Lower leg skin (tissue), 4 donors: ENCODE data around the gene ERC2. TPM values are rescaled to one million over a fixed set of nuclear protein-coding genes. Genes with fewer than 3 reads are reported as not detected.

Experiments used
- DNase-seq, 2 donors: peaks; one replicate each; pipeline ENCODE4 v3.0.0-alpha.2; 2019; ENCODE audit warnings: low spot score in 2 of 2
- H3K4me3 ChIP-seq: fragments of 200-600 bp; sonication (generic); 2 replicates; pipeline ENCODE4 v1.5.1; 2017; ENCODE audit warnings: mild to moderate bottlenecking, low read depth; ENCODE audit not compliant: poor library complexity, severe bottlenecking
- POLR2A ChIP-seq, 2 donors: fragments of 450-650 bp; IDR thresholded peaks; one replicate each; pipeline ENCODE4 v1.6.1; 2016 to 2017; ENCODE audit warnings: antibody characterized with exemption in 2 of 2, mild to moderate bottlenecking in 1 of 2, moderate library complexity in 1 of 2
- WGBS, 2 donors: methylation state at CpG; one replicate each; pipeline ENCODE4 v1.1.5; 2018; 5-methylcytosine and 5-hydroxymethylcytosine counted together
- intact Hi-C: fragments of 100-400 bp; cut with DNase I; formaldehyde crosslinking; loops from one replicate; pipeline ENCODE4 v1.15.0; 2023; ENCODE audit warnings: low total_unique reads
- total RNA-seq, 4 donors: library from RNA; depleted of rRNA; stranded (reverse); fragments of >200 nt; gene quantifications; one replicate each; pipeline ENCODE4 v1.1.0, GENCODE V29; 2016
- TF ChIP-seq, protein P1 (sequence below), 3 donors: fragments of 450-650 bp; IDR thresholded peaks; one replicate each; pipeline ENCODE4 v1.5.1; 2016; ENCODE audit warnings: antibody characterized with exemption in 3 of 3, mild to moderate bottlenecking in 3 of 3, moderate library complexity in 2 of 3

The ERC2 gene
- total RNA-seq, 4 donors from 2014 or later = 0.23 to 1.3 (median 0.42) TPM; not detected in 1

DNA sequence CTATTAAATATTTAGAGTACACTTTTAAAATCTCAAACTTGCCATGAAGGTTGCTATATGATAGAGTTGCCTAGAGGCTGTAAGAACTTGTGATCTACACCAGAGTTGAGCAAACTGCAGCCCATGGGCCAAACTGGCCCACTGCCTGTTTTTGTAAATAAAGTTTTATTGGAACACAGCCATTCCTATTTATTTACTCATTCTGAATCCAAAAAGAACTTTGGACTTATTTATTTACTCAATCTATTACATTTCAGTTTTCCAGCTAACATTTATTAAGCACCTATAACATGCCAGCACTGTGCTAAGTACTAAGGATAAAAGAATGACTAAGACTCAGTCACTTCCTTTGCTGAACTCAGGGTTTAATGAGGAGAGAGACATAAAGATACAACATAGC, 403.6 kb downstream of the ERC2 start:
- TF ChIP-seq POLR2A (IDR thresholded peaks at IDR 0.05) = no peak
- TF ChIP-seq, protein P1, sequence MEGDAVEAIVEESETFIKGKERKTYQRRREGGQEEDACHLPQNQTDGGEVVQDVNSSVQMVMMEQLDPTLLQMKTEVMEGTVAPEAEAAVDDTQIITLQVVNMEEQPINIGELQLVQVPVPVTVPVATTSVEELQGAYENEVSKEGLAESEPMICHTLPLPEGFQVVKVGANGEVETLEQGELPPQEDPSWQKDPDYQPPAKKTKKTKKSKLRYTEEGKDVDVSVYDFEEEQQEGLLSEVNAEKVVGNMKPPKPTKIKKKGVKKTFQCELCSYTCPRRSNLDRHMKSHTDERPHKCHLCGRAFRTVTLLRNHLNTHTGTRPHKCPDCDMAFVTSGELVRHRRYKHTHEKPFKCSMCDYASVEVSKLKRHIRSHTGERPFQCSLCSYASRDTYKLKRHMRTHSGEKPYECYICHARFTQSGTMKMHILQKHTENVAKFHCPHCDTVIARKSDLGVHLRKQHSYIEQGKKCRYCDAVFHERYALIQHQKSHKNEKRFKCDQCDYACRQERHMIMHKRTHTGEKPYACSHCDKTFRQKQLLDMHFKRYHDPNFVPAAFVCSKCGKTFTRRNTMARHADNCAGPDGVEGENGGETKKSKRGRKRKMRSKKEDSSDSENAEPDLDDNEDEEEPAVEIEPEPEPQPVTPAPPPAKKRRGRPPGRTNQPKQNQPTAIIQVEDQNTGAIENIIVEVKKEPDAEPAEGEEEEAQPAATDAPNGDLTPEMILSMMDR (IDR thresholded peaks at IDR 0.05) = no peak
- H3K4me3 ChIP-seq = no peak overlapping the region
- intact Hi-C loops = no loop called here
- no peak for DNase-seq

DNA sequence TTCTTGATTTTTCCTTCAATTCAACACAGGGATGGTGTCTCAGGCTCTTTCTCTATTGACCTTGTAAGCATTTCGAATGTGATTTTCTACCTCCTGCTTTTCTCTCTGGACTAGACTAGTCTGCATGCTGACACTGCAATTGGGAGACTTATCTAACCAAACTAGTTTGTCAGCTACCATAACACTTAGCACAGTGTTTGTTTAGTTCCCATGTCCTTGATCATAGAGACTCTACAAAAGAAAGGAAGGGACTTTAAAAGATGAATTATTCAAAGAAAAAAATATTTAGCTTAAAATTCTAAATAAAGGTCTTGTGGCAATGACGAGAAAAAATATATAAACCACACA, 407.0 kb downstream of the ERC2 start:
- WGBS, 2 donors = 54 to 60% methylated on average over 2 of the region's 2 CpGs
- DNase-seq = no peak
- H3K4me3 ChIP-seq = no peak overlapping the region
- intact Hi-C loops = no loop called here
- TF ChIP-seq, protein P1 (IDR thresholded peaks at IDR 0.05) = no peak
- no peak for TF ChIP-seq POLR2A (IDR thresholded peaks at IDR 0.05)

DNA sequence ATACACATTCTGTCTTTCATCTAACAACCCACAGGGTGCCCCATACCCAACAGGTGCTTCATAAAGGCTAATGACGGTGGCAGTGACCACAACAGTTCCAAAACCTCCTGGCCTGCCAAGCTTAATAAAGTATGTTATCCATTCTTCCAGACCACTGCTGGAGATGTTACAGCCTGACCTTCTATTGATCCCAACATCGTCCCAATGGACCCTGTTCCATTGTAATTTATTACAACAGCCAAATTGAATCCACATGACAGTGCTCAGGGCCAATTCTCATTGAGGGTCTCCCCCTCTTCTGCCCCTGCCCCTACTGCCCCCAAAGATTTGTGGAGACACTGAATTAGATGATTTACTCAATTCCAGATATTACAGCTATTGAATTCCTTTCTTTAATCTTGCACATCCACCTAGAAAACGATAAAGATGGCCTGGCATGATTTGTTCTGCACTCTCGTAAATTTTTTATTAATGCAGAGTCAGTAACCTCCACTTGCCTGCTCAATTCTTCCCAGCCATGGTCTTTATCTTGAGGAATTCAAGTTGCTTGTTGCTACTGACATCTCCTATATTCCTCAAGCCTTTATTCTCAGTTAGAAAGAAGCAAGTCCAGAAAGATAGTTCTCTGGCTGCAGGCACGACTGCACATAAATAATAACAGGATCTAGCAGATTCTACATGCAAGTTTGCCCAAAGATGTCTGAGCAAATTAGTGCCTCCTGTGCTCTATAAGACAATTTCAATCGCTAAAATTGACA, 407.6 kb downstream of the ERC2 start:
- intact Hi-C loops = no loop called here
- TF ChIP-seq, protein P1 (IDR thresholded peaks at IDR 0.05) = no peak
- no peak for TF ChIP-seq POLR2A (IDR thresholded peaks at IDR 0.05)
- H3K4me3 ChIP-seq = no peak overlapping the region
- DNase-seq = no peak
- WGBS, 2 donors = 63 to 69% methylated on average over 6 of the region's 6 CpGs

DNA sequence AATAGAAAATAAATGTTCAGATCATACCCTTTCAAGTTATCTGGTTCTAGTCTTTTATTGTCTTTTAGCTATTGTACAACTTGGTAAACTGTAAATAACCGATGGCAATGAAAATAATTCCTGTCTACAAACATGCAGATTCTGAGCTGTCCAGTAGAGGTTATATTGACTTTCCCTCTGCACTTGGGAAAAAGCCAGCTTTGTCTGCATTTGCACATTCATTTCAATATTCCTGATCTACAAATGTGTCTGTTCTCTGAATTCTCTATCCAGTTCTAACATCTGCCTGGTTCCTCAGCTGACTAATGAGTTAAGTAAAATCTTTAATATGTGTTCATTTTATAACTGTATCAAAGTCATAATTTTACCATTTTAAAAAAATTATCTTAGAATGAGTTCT, 408.5 kb downstream of the ERC2 start:
- H3K4me3 ChIP-seq = no peak overlapping the region
- intact Hi-C loops = no loop called here
- 76 to 81% methylated on average over 1 of the region's 1 CpG for WGBS, 2 donors
- no peak for TF ChIP-seq POLR2A (IDR thresholded peaks at IDR 0.05)
- TF ChIP-seq, protein P1 (IDR thresholded peaks at IDR 0.05) = no peak
- DNase-seq = no peak

DNA sequence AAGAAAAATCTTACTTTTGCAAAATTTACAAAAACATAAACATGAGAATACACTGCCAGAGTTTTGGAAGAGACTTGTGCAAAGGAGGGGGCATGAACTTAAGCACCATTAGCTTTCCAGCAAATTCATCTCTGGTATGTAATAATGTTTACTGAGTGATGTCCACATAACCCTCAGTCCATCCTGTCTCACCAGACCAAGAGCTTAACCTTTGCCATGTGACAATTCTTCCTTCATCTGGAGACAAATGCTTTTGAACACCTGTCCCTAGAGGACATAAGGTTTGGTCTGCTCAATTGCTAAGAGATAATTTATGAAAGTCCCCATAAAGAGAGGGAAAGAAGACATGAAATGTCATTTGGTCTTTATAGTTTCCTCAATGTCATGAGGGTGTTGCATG, 412.3 kb downstream of the ERC2 start:
- DNase-seq = no peak
- no peak for TF ChIP-seq POLR2A (IDR thresholded peaks at IDR 0.05)
- TF ChIP-seq, protein P1 (IDR thresholded peaks at IDR 0.05) = no peak
- intact Hi-C loops = no loop called here
- H3K4me3 ChIP-seq = no peak overlapping the region

DNA sequence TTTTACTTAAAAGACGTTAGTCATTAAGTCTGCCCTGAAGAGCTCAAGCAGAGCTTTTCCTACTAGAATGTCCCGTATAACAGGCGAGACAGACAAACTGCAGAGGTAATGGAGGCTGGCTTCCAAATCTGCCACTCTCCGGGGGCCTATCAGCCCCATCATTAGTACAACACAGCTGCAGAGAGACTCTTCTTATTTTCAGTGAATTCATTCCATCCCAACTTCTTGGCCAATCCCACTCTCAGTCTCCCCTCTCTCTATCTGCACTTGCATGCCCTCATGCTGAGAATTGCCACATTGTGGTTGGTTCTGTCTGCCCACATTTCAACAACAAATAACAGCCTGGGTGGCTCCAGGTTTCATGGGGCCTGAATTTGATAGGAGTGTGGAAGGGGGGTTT, 412.7 kb downstream of the ERC2 start:
- intact Hi-C loops = no loop called here
- no peak for DNase-seq
- no peak overlapping the region for H3K4me3 ChIP-seq
- 76 to 78% methylated on average over 4 of the region's 4 CpGs for whole genome bisulfite sequencing, 2 donors
- TF ChIP-seq POLR2A (IDR thresholded peaks at IDR 0.05) = no peak
- TF ChIP-seq, protein P1 (IDR thresholded peaks at IDR 0.05) = no peak
